Karpas-422 (cell line): ENCODE measurements around the gene TACR1. TPM values are rescaled to one million over a fixed set of nuclear protein-coding genes. Genes with fewer than 3 reads are reported as not detected.
"Not testable (repeated sequence)": the region's sequence is repeated elsewhere in the genome, so short reads cannot be mapped to it uniquely, and the experiment has no call there.

Source experiments
- DNase-seq: peaks from one replicate; pipeline ENCODE4 v3.0.0-alpha.2; 2015
- H2AFZ ChIP-seq: fragments of 200-600 bp; sonication (generic); 2 replicates; pipeline ENCODE4 v1.6.1; 2014; ENCODE audit warnings: antibody characterized with exemption, low read length, mixed read lengths
- H3K27ac ChIP-seq: fragments of 200-600 bp; sonication (generic); 2 replicates; pipeline ENCODE4 v1.5.1; 2014; ENCODE audit warnings: mild to moderate bottlenecking, low read length, moderate library complexity
- H3K27me3 ChIP-seq: fragments of 200-600 bp; sonication (generic); 2 replicates; pipeline ENCODE4 v1.6.1; 2014; ENCODE audit warnings: low read length, mixed read lengths
- H3K36me3 ChIP-seq: fragments of 200-600 bp; sonication (generic); 2 replicates; pipeline ENCODE4 v1.6.1; 2014; ENCODE audit warnings: low read length, mixed read lengths; ENCODE audit not compliant: insufficient read depth
- H3K4me1 ChIP-seq: fragments of 200-600 bp; sonication (generic); 2 replicates; pipeline ENCODE4 v1.6.1; 2014; ENCODE audit warnings: mild to moderate bottlenecking, low read length, mixed read lengths
- H3K4me2 ChIP-seq: fragments of 200-600 bp; sonication (generic); 2 replicates; pipeline ENCODE4 v1.6.1; 2014; ENCODE audit warnings: low read length, low read depth, mild to moderate bottlenecking; ENCODE audit not compliant: poor library complexity, severe bottlenecking
- H3K4me3 ChIP-seq: fragments of 200-600 bp; sonication (generic); 2 replicates; pipeline ENCODE4 v1.5.1; 2014; ENCODE audit warnings: mild to moderate bottlenecking, antibody characterized with exemption, low read length, mixed read lengths
- H3K79me2 ChIP-seq: fragments of 200-600 bp; sonication (generic); 2 replicates; pipeline ENCODE4 v1.6.1; 2014; ENCODE audit warnings: mild to moderate bottlenecking, low read length, mixed read lengths
- H3K9ac ChIP-seq: fragments of 200-600 bp; sonication (generic); 2 replicates; pipeline ENCODE4 v1.6.0; 2014; ENCODE audit warnings: low read length
- H3K9me2 ChIP-seq: fragments of 200-600 bp; sonication (generic), shearing (Covaris generic); replicated peaks from 2 replicates; pipeline ENCODE4 v1.6.0; 2014; ENCODE audit warnings: mild to moderate bottlenecking, low read length, moderate library complexity; ENCODE audit not compliant: insufficient read depth
- H3K9me3 ChIP-seq: fragments of 300-700, 200-600 bp; sonication (generic); 2 replicates; pipeline ENCODE4 v1.6.1; 2014; ENCODE audit warnings: low read length, mixed read lengths
- H4K20me1 ChIP-seq: fragments of 200-600 bp; sonication (generic); 2 replicates; pipeline ENCODE4 v1.6.1; 2014; ENCODE audit warnings: mild to moderate bottlenecking, antibody characterized with exemption, low read length, low read depth; ENCODE audit not compliant: insufficient read depth
- total RNA-seq: library from RNA; depleted of rRNA; stranded (reverse); fragments of >200 nt; shearing (Covaris generic); gene quantifications from 2 replicates; pipeline ENCODE4 v1.2.3, GENCODE V29; 2014; ENCODE audit warnings: low replicate concordance

TACR1 gene
- total RNA-seq, 1 experiment from 2014 or later, result not detected

GRCh38 chr2:75226617-75227016, 27.3 kb upstream of the TACR1 start:
- Histone ChIP-seq H3K79me2 (no peaks in the 10 kb centered on the region), H4K20me1 (no peaks in the 10 kb centered on the region), H3K9me2 (no peaks in the 10 kb centered on the region), H3K4me1 (no peaks in the 10 kb centered on the region), H3K9me3 (no peaks in the 10 kb centered on the region), H3K27me3 (no peaks in the 10 kb centered on the region), H3K4me3 (no peak overlapping the region), H3K27ac (no peak overlapping the region), H3K9ac (no peak overlapping the region), H3K36me3 (no peaks in the 10 kb centered on the region), H3K4me2 (no peak overlapping the region), H2AFZ (no peak overlapping the region)
- DNase-seq, result no peak

- no peak overlapping the region for H2AFZ ChIP-seq
- no peak for DNase-seq
- no peaks in the 10 kb centered on the region for H3K36me3 ChIP-seq
- no peak overlapping the region for H3K27ac ChIP-seq
- H3K9me2 ChIP-seq, result no peaks in the 10 kb centered on the region
- H3K4me3 ChIP-seq, result no peak overlapping the region
- no peaks in the 10 kb centered on the region for H3K9me3 ChIP-seq
- H3K9ac ChIP-seq, result no peak overlapping the region
- no peaks in the 10 kb centered on the region for H4K20me1 ChIP-seq
- H3K4me1 ChIP-seq, result no peaks in the 10 kb centered on the region
- no peaks in the 10 kb centered on the region for H3K27me3 ChIP-seq
- no peak overlapping the region for H3K4me2 ChIP-seq
- H3K79me2 ChIP-seq, result no peaks in the 10 kb centered on the region
Observed at GRCh38 chr2:75226099-75226498, 26.8 kb upstream of the TACR1 start.

- Histone ChIP-seq H3K9me2 (no peaks in the 10 kb centered on the region), H3K36me3 (no peaks in the 10 kb centered on the region), H4K20me1 (no peaks in the 10 kb centered on the region), H3K4me3 (no peak overlapping the region), H3K4me1 (no peaks in the 10 kb centered on the region), H3K79me2 (no peaks in the 10 kb centered on the region), H3K27ac (no peak overlapping the region), H2AFZ (no peak overlapping the region), H3K4me2 (no peak overlapping the region), H3K27me3 (no peaks in the 10 kb centered on the region), H3K9me3 (no peaks in the 10 kb centered on the region), H3K9ac (no peak overlapping the region)
- no peak for DNase-seq
Observed at GRCh38 chr2:75224636-75225094, 25.3 kb upstream of the TACR1 start.

- no peak overlapping the region for H2AFZ ChIP-seq
- H3K27ac ChIP-seq, result no peak overlapping the region
- H3K79me2 ChIP-seq, result no peaks in the 10 kb centered on the region
- no peak for DNase-seq
- H3K36me3 ChIP-seq, result no peaks in the 10 kb centered on the region
- no peaks in the 10 kb centered on the region for H3K27me3 ChIP-seq
- H3K4me3 ChIP-seq, result no peak overlapping the region
- H4K20me1 ChIP-seq, result no peaks in the 10 kb centered on the region
- H3K9me2 ChIP-seq, result no peaks in the 10 kb centered on the region
- H3K9me3 ChIP-seq, result no peaks in the 10 kb centered on the region
- H3K4me1 ChIP-seq, result no peaks in the 10 kb centered on the region
- H3K9ac ChIP-seq, result no peak overlapping the region
- no peak overlapping the region for H3K4me2 ChIP-seq
Observed at GRCh38 chr2:75222527-75222926, 23.2 kb upstream of the TACR1 start.

GRCh38 chr2:75221862-75222261, 22.5 kb upstream of the TACR1 start:
- no peak for DNase-seq
- Histone ChIP-seq H3K27ac (no peak overlapping the region), H3K79me2 (no peaks in the 10 kb centered on the region), H4K20me1 (no peaks in the 10 kb centered on the region), H3K27me3 (no peaks in the 10 kb centered on the region), H3K4me3 (no peak overlapping the region), H3K9ac (no peak overlapping the region), H3K36me3 (no peaks in the 10 kb centered on the region), H3K9me3 (no peaks in the 10 kb centered on the region), H2AFZ (no peak overlapping the region), H3K9me2 (no peaks in the 10 kb centered on the region), H3K4me2 (no peak overlapping the region), H3K4me1 (no peaks in the 10 kb centered on the region)

GRCh38 chr2:75219213-75219612, 19.9 kb upstream of the TACR1 start:
- not testable (repeated sequence) for H3K79me2 ChIP-seq, H3K9ac ChIP-seq, H3K9me2 ChIP-seq, H3K4me3 ChIP-seq, H3K9me3 ChIP-seq, DNase-seq, H3K36me3 ChIP-seq, H3K4me2 ChIP-seq, H3K27ac ChIP-seq, H2AFZ ChIP-seq, H3K4me1 ChIP-seq, H4K20me1 ChIP-seq, H3K27me3 ChIP-seq

- no peaks in the 10 kb centered on the region for H3K36me3 ChIP-seq
- no peak overlapping the region for H3K9ac ChIP-seq
- H3K27ac ChIP-seq, result no peak overlapping the region
- no peaks in the 10 kb centered on the region for H3K9me3 ChIP-seq
- no peak overlapping the region for H2AFZ ChIP-seq
- no peaks in the 10 kb centered on the region for H3K4me1 ChIP-seq
- no peak overlapping the region for H3K4me3 ChIP-seq
- H3K27me3 ChIP-seq, result no peaks in the 10 kb centered on the region
- DNase-seq, result no peak
- no peaks in the 10 kb centered on the region for H3K9me2 ChIP-seq
- H3K79me2 ChIP-seq, result no peaks in the 10 kb centered on the region
- no peak overlapping the region for H3K4me2 ChIP-seq
- H4K20me1 ChIP-seq, result no peaks in the 10 kb centered on the region
Observed at GRCh38 chr2:75211266-75211770, 12.0 kb upstream of the TACR1 start.

GRCh38 chr2:75210409-75210808, 11.1 kb upstream of the TACR1 start:
- no peaks in the 10 kb centered on the region for H3K36me3 ChIP-seq
- DNase-seq, result no peak

GRCh38 chr2:75208738-75209137, 9.4 kb upstream of the TACR1 start:
- Histone ChIP-seq H3K36me3 (no peaks in the 10 kb centered on the region), H3K27ac (no peak overlapping the region), H3K4me2 (no peak overlapping the region), H3K27me3 (no peaks in the 10 kb centered on the region), H2AFZ (no peak overlapping the region), H3K9me3 (no peaks in the 10 kb centered on the region), H3K79me2 (no peaks in the 10 kb centered on the region), H3K4me3 (no peak overlapping the region), H3K4me1 (no peaks in the 10 kb centered on the region), H4K20me1 (no peaks in the 10 kb centered on the region), H3K9ac (no peak overlapping the region), H3K9me2 (no peaks in the 10 kb centered on the region)
- no peak for DNase-seq

More at GRCh38 chr2:75210409-75210808, 11.1 kb upstream of the TACR1 start:
- no peak overlapping the region for H3K9ac ChIP-seq
- H3K9me3 ChIP-seq, result no peaks in the 10 kb centered on the region
- no peak overlapping the region for H3K4me2 ChIP-seq
- no peak overlapping the region for H3K27ac ChIP-seq
- no peaks in the 10 kb centered on the region for H3K79me2 ChIP-seq
- H4K20me1 ChIP-seq, result no peaks in the 10 kb centered on the region
- H3K4me1 ChIP-seq, result no peaks in the 10 kb centered on the region
- H3K27me3 ChIP-seq, result no peaks in the 10 kb centered on the region
- H3K9me2 ChIP-seq, result no peaks in the 10 kb centered on the region
- no peak overlapping the region for H3K4me3 ChIP-seq
- H2AFZ ChIP-seq, result no peak overlapping the region
